ELR (cell line): Measurements from ENCODE around the gene PRG3.
A peak's percentile ranks its signal among the peaks of the same experiment; 100 is the strongest.
"Not testable (repeated sequence)": the region's sequence is repeated elsewhere in the genome, so short reads cannot be mapped to it uniquely, and the experiment has no call there.

ENCODE experiments used
- DNase-seq: peaks from one replicate; pipeline ENCODE4 v3.0.0-alpha.2; 2015; ENCODE audit warnings: low read depth

PRG3 gene

GRCh38 chr11:57408771-57409170 is 27.8 kb upstream of the PRG3 start:
- DNase-seq = no peak

- no peak for DNase-seq
Measured at GRCh38 chr11:57407941-57408475, 27.1 kb upstream of the PRG3 start.

GRCh38 chr11:57407010-57407920 is 26.3 kb upstream of the PRG3 start:
- no peak for DNase-seq

- DNase-seq = peak; percentile 42
Measured at GRCh38 chr11:57406337-57406904, 25.5 kb upstream of the PRG3 start.

- DNase-seq = no peak
Measured at GRCh38 chr11:57405271-57405860, 24.4 kb upstream of the PRG3 start.

- no peak for DNase-seq
Measured at GRCh38 chr11:57403802-57404147, 22.8 kb upstream of the PRG3 start.

GRCh38 chr11:57403003-57403801 is 22.3 kb upstream of the PRG3 start:
- not testable (repeated sequence) for DNase-seq

GRCh38 chr11:57402188-57403002 is 21.4 kb upstream of the PRG3 start:
- peak; percentile 64 for DNase-seq

- no peak for DNase-seq
Measured at GRCh38 chr11:57399972-57400578, 19.1 kb upstream of the PRG3 start.

GRCh38 chr11:57399221-57399620 is 18.3 kb upstream of the PRG3 start:
- DNase-seq = peak; percentile 69

- DNase-seq = no peak
Measured at GRCh38 chr11:57397394-57397990, 16.5 kb upstream of the PRG3 start.

- no peak for DNase-seq
Measured at GRCh38 chr11:57396744-57397143, 15.8 kb upstream of the PRG3 start.

- DNase-seq = no peak
Measured at GRCh38 chr11:57395905-57396623, 15.1 kb upstream of the PRG3 start.

GRCh38 chr11:57394203-57394965 is 13.4 kb upstream of the PRG3 start:
- no peak for DNase-seq

- DNase-seq = no peak
Measured at GRCh38 chr11:57392763-57393105, 11.8 kb upstream of the PRG3 start.

GRCh38 chr11:57392066-57392762 is 11.3 kb upstream of the PRG3 start:
- DNase-seq = no peak

- no peak for DNase-seq
Measured at GRCh38 chr11:57391539-57391938, 10.6 kb upstream of the PRG3 start.

- no peak for DNase-seq
Measured at GRCh38 chr11:57391111-57391510, 10.2 kb upstream of the PRG3 start.
